ENCODE results near the gene RNF157. TPM values are rescaled to one million over a fixed set of nuclear protein-coding genes. Genes with fewer than 3 reads are reported as not detected.

The RNF157 gene
- total and polyA plus RNA-seq, 2 of the 13 experiments (the other 11 are each of a cell fraction or from before 2014, with no cell fraction given): 0.44 to 1.5 TPM

DNA sequence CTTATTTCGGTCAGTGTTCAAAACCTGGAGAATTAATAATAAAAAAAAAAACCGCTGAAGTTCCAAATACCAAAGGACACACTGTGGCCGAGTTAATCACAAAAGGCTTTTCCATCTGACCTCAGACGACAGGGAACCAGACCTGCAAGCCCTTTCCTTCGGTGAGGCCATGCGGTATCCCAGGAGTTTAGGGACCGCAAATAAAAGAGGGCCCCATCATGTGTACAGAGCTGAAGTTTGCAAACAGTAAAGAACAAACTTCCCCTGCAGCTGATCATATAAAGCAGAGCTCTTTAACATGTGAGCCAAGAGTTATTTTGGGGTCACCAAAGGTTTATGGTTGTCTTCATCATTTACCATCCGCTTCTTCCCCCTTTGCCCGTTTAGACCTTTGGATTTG is 66.3 kb downstream of the RNF157 start (continued):
- TF ChIP-seq ETV5 (CRISPR knock-in tag; IDR thresholded peaks at IDR 0.05; ENCODE audit: borderline replicate concordance) (peak; percentile 58; the same call in 1 of the 2 replicates), MTF2 (CRISPR knock-in tag; IDR thresholded peaks at IDR 0.05; ENCODE audit: borderline replicate concordance) (no peak), SMAD3 (CRISPR knock-in tag; IDR thresholded peaks at IDR 0.05) (peak; percentile 57; the same call in 1 of the 2 replicates), SIX1 (CRISPR knock-in tag; IDR thresholded peaks at IDR 0.05; ENCODE audit: borderline replicate concordance) (no peak), PHF5A (CRISPR knock-in tag; IDR thresholded peaks at IDR 0.05; ENCODE audit: low read depth, unreplicated experiment) (peak; percentile 55), POLR2A (IDR thresholded peaks at IDR 0.05; ENCODE audit: insufficient read depth in 1 of 2, low read depth in 2 of 2, low read length in 2 of 2) (no peak), ZNF589 (CRISPR knock-in tag; conservative IDR thresholded peaks at IDR 0.05) (no peak), ZNF205 (CRISPR knock-in tag; IDR thresholded peaks at IDR 0.05) (0 out of 2 replicates have a peak, but pooled peaks have one; percentile 30), ZNF570 (CRISPR knock-in tag; IDR thresholded peaks at IDR 0.05; ENCODE audit: borderline replicate concordance) (no peak), ZC3H4 (CRISPR knock-in tag; IDR thresholded peaks at IDR 0.05; ENCODE audit: borderline replicate concordance) (no peak), ZNF160 (CRISPR knock-in tag; IDR thresholded peaks at IDR 0.05) (no peak), THAP11 (CRISPR knock-in tag; IDR thresholded peaks at IDR 0.05) (peak; percentile 32; the same call in 1 of the 2 replicates), ZSCAN9 (CRISPR knock-in tag; IDR thresholded peaks at IDR 0.05; ENCODE audit: borderline replicate concordance) (0 out of 2 replicates have a peak, but pooled peaks have one; percentile 35), ZNF549 (CRISPR knock-in tag; IDR thresholded peaks at IDR 0.05) (no peak), CREM (IDR thresholded peaks at IDR 0.05) (peak; percentile 32; the same call in 1 of the 2 replicates), CREM (CRISPR knock-in tag; IDR thresholded peaks at IDR 0.05) (no peak), SAP130 (CRISPR knock-in tag; IDR thresholded peaks at IDR 0.05; ENCODE audit: low read depth) (peak; percentile 24; the same call in 1 of the 2 replicates), SETDB1 (CRISPR knock-in tag; IDR thresholded peaks at IDR 0.05; ENCODE audit: borderline replicate concordance) (no peak), SNAI1 (CRISPR knock-in tag; IDR thresholded peaks at IDR 0.05; ENCODE audit: borderline replicate concordance) (no peak), ZNF124 (CRISPR knock-in tag; IDR thresholded peaks at IDR 0.05) (0 out of 2 replicates have a peak, but pooled peaks have one; percentile 26), SKI (IDR thresholded peaks at IDR 0.05; ENCODE audit: partially characterized antibody) (peak; percentile 18), U2AF2 (IDR thresholded peaks at IDR 0.05; ENCODE audit: low read depth, low read length) (no peak), TAF1 (CRISPR knock-in tag; IDR thresholded peaks at IDR 0.05) (no peak)
- TF ChIP-seq, protein P1, sequence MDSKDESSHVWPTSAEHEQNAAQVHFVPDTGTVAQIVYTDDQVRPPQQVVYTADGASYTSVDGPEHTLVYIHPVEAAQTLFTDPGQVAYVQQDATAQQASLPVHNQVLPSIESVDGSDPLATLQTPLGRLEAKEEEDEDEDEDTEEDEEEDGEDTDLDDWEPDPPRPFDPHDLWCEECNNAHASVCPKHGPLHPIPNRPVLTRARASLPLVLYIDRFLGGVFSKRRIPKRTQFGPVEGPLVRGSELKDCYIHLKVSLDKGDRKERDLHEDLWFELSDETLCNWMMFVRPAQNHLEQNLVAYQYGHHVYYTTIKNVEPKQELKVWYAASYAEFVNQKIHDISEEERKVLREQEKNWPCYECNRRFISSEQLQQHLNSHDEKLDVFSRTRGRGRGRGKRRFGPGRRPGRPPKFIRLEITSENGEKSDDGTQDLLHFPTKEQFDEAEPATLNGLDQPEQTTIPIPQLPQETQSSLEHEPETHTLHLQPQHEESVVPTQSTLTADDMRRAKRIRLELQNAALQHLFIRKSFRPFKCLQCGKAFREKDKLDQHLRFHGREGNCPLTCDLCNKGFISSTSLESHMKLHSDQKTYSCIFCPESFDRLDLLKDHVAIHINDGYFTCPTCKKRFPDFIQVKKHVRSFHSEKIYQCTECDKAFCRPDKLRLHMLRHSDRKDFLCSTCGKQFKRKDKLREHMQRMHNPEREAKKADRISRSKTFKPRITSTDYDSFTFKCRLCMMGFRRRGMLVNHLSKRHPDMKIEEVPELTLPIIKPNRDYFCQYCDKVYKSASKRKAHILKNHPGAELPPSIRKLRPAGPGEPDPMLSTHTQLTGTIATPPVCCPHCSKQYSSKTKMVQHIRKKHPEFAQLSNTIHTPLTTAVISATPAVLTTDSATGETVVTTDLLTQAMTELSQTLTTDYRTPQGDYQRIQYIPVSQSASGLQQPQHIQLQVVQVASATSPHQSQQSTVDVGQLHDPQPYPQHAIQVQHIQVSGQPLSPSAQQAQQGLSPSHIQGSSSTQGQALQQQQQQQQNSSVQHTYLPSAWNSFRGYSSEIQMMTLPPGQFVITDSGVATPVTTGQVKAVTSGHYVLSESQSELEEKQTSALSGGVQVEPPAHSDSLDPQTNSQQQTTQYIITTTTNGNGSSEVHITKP (CRISPR knock-in tag; IDR thresholded peaks at IDR 0.05; ENCODE audit: low read depth): no peak
- TF ChIP-seq, protein P2, sequence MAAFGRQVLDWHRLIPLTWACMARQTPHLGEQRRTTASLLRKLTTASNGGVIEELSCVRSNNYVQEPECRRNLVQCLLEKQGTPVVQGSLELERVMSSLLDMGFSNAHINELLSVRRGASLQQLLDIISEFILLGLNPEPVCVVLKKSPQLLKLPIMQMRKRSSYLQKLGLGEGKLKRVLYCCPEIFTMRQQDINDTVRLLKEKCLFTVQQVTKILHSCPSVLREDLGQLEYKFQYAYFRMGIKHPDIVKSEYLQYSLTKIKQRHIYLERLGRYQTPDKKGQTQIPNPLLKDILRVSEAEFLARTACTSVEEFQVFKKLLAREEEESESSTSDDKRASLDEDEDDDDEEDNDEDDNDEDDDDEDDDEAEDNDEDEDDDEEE (CRISPR knock-in tag; IDR thresholded peaks at IDR 0.05): no peak
- TF ChIP-seq, protein P3, sequence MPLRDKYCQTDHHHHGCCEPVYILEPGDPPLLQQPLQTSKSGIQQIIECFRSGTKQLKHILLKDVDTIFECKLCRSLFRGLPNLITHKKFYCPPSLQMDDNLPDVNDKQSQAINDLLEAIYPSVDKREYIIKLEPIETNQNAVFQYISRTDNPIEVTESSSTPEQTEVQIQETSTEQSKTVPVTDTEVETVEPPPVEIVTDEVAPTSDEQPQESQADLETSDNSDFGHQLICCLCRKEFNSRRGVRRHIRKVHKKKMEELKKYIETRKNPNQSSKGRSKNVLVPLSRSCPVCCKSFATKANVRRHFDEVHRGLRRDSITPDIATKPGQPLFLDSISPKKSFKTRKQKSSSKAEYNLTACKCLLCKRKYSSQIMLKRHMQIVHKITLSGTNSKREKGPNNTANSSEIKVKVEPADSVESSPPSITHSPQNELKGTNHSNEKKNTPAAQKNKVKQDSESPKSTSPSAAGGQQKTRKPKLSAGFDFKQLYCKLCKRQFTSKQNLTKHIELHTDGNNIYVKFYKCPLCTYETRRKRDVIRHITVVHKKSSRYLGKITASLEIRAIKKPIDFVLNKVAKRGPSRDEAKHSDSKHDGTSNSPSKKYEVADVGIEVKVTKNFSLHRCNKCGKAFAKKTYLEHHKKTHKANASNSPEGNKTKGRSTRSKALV (CRISPR knock-in tag; IDR thresholded peaks at IDR 0.05): no peak
